C4-2B (cell line): ENCODE results near the gene ARID5B.

ENCODE experiments used
- H3K27ac ChIP-seq: fragments of 450-650 bp; 2 replicates; pipeline ENCODE4 v1.5.1; 2017
- ZFX ChIP-seq: fragments of 450-650 bp; IDR thresholded peaks from 2 replicates; pipeline ENCODE4 v1.6.1; 2017
- TF ChIP-seq, protein P1 (sequence below): fragments of 450-650 bp; conservative IDR thresholded peaks from 2 replicates; pipeline ENCODE4 v1.5.1; 2017; ENCODE audit warnings: mild to moderate bottlenecking

The ARID5B gene

DNA sequence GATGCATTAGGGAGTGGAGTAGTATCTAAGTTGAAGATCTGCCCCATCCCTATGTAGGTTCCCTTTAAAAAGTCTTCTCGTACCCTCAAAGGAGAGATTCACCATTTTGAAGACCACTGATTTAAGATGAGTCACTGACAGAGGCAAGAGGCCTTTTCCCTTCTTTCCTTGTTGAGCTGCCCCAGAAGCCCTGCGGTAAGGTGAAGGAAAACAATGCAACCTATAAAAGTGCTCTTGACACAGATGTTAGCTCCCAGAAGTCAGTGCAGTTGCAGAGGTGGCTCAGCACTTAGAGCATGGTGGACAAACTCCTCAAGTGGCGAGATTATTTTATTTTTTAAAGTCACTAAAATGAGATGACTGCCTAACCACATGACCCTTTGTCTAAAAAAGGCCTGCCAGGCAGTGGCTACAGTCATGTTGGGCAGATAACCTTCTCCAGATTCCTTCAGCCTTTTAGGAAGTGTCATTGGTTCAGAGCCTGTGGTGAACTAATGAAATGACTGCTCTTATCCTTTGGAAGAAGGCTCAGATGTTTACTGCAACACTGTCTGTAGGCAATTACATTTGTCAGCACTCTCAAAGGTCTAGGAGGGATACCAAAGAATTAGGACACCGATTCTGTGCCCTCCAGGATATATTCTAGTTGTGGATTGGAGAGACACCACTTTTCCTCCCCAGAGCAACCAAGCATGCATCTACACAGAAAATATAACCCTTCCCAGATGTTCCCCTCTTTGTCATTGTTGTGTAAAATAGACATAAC, 88.7 kb downstream of the ARID5B start:
- TF ChIP-seq ZFX: no peak
- TF ChIP-seq, protein P1, sequence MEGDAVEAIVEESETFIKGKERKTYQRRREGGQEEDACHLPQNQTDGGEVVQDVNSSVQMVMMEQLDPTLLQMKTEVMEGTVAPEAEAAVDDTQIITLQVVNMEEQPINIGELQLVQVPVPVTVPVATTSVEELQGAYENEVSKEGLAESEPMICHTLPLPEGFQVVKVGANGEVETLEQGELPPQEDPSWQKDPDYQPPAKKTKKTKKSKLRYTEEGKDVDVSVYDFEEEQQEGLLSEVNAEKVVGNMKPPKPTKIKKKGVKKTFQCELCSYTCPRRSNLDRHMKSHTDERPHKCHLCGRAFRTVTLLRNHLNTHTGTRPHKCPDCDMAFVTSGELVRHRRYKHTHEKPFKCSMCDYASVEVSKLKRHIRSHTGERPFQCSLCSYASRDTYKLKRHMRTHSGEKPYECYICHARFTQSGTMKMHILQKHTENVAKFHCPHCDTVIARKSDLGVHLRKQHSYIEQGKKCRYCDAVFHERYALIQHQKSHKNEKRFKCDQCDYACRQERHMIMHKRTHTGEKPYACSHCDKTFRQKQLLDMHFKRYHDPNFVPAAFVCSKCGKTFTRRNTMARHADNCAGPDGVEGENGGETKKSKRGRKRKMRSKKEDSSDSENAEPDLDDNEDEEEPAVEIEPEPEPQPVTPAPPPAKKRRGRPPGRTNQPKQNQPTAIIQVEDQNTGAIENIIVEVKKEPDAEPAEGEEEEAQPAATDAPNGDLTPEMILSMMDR: no peak
- H3K27ac ChIP-seq: no peak overlapping the region

DNA sequence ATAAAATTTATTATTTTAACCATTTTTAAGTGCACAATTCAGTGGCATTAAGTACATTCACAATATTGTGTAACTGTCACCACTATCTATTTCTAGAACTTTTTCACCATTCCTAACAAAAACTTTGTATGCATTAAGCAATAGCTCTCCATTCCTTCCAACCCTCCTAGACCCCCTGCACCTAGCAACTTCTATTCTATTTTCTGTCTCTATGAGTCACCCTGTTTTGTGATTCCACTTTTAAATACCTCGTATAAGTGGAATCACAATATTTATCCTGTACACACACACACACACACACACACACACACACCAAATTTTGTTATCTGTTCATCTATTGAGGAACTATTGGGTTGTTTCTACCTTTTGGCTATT, 89.2 kb downstream of the ARID5B start:
- TF ChIP-seq ZFX: no peak
- TF ChIP-seq, protein P1: no peak
- no peak overlapping the region for H3K27ac ChIP-seq

DNA sequence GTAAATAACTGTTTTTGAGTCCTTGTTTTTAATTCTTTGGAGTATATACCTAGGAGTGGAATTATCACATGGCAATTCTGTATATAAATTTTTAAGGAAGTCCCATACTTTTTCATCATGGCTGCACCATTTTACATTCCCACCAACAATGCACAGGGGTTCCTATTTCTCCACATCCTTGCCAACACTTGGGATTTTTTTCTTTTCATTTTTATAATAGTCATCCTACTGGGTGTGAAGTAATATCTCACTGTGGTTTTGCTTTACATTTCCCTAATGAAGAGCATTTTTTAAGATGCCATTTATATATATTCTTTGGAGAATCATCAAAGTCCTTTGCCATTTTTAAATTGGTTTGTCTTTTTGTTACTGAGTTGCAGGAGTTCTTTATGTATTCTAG, 89.7 kb downstream of the ARID5B start:
- no peak for TF ChIP-seq ZFX
- TF ChIP-seq, protein P1: no peak
- no peak overlapping the region for H3K27ac ChIP-seq

DNA sequence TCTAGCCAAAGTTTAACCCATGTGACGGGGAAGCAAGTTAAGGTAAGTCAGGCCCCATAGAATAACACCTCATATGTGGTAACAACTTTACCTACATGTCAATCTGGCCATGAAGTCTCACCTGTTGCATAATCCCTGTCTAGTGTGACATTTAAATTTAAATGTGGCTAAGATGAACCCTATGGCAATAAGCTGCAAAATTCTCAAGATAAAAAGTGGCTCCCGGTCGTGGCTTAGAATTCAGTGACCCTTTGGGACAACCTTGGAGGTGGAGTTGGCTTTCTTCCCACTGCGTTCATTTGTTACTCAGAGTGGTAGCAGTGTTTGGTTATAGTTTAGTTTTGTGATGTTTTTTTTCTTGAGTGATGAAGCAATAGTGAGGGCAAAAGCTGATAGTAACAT, 90.6 kb downstream of the ARID5B start:
- TF ChIP-seq, protein P1: no peak
- no peak for TF ChIP-seq ZFX
- H3K27ac ChIP-seq: no peak overlapping the region

DNA sequence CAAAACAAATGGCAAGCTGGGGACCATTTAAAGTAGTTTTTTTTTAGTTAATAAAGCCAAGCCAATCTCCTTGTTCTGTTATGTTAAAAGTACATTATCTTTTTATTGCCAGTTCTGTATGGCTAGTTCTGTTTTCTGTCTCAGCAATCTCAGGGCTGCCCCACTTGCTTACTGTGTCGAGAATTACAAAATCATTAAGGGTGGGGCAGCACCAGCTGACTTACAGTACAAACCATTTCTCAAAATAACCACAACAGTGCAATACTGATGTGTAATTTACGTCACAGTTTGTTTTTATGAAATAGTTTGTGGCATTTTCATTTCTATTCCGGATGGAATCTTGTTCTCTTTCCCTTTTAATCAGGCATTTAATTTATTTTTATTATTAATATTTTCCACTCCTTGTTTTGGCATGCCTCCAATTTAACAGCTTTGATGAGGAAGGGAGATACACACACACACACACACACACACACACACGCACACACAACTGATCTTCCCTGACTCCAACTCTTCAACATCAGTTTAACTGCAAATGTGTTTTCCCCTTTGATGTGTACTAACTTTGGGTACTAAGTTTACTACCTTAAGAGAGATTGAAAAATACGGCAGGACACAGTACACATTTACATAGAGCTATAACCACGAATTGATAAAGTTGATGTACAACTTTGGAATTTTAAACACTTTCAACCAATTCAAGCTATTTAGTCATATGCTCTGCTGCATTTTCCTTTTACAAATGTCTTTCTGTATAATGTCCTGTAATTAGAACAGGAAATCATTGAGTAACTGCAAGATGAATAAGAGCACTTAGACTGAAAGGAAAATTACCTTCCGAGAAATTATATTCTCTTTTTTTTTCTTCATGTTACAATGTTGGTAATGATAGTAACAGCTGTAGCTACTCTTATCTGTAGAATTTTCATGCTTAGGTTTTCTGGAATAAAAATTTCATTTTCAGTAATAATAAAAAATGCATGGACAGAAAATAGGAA, 91.5 kb downstream of the ARID5B start:
- TF ChIP-seq, protein P1: no peak
- TF ChIP-seq ZFX: no peak
- no peak overlapping the region for H3K27ac ChIP-seq

DNA sequence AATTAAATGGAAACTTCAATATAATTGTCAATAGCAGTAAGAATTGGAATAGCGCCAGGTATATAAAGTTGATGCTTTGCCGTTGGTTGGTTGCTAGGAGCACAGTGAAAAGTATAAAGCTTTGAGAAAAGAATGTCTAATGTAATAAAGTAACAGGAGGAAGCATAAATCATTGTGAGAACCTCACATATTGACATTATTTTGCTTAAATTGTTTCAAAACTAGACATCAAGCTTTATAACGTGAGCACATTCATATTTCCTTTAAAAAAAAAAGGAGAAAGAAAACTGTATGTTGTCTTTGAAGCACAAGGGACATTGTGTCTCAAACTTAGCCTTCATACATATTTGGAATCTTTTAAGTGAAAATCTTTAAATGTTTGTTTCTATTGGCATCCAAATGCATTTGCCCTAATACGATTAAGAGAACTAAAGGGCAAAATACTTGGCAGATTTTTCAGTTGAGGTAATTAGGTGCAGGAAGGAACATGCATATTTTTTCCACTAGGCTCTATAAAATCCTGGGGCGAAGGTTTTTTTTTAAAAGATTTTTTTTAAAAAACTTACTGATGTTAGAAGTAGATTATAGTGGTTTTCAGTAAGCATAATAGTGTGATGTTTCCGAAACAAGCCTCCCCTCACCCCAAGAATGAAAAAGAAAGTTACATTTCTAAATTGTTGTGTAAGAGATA, 92.4 kb downstream of the ARID5B start:
- no peak overlapping the region for H3K27ac ChIP-seq
- no peak for TF ChIP-seq ZFX
- TF ChIP-seq, protein P1: no peak
